NOMO-1 treated with dmso at 0.1 percent for 144 hours (cell line): ENCODE results near the gene CDH4.

Experiments
- DNase-seq: peaks from one replicate; lab custom pipeline; 2025; ENCODE audit not compliant: unreplicated experiment; lab: John Stamatoyannopoulos, UW

The CDH4 gene

DNA sequence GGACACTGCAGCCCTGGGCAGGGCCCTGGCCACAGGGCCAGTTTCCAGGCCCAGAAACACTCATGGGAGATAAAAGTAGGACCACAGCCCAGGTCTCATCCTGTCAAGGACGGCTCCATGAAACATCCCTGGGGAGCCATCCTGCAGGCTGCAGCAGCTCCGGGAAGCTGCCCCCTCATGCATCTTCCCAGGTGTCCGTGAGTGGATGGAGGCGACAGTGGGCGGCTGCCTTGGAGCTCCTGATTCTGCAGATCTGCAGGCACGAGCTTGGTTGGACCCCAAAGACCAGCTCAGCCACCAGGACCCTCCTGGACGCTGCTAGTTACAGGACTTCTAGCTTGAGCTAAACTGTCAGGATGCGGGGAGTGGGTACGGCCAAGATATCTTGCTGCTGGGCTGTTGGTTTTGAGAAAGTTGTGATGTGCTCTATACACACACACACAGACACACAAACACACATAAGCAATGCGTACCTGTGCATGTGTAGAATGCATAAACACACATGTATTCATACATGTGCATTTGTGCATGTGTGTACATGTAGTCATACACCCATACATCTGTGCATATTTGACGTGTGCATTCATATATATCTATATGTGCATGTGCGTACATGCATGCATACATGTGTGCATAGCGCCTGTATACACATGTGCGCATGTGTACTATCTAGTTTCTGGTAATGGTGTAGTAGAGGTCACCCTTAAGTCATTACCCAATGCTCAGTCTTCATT, 515.9 kb downstream of the CDH4 start:
- DNase-seq = no peak

GRCh38 chr20:61768571-61769285, 516.7 kb downstream of the CDH4 start:
- DNase-seq = no peak

DNA sequence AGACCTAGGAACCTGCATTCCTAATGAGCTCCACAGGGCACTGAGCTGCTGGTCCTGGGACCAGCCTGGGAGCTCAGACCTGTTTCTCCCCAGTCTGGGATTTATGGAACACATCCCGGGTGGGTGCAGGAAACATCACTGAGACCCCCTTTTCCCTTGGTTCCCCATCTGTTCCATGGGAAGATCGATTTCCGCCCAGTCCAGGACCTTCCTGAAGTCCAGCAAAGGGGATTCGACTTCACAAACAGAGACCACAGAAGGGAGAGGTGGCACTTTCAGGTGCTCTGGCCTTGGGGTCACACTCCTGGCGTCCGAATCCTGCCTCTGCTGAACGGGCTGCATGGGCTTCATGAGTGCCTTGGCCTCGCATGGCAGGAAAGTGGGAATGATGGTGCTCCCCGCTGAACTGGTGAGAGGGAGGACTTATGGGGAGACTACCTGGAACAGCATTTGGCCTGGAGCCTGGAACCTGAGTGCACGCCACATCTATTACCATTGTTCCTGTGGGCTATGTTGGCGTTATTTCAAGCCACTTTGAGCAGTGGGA, 517.3 kb downstream of the CDH4 start:
- no peak for DNase-seq

DNA sequence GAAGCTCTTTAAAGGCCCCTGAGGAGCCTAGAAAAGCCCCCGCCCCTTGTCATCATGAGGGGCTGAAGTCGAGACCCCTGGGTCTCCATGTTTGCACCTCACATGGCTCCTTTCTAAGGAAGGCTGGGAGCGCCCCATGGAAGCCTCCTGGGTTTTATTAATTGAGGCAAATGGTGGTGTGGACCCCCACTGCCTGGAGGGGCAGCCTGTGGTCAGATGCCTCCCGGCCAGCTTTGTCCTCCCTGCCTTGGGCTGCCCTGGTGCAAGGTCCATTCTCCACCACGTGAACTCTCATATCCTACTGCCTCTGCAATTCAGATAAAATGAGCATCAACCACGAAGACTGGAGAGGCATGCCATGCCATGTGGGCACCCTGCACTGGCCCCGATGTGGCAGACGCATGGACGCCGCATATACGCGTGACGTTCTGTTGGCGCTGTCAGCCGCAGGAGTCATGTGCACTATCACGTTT, 518.1 kb downstream of the CDH4 start:
- DNase-seq = no peak

DNA sequence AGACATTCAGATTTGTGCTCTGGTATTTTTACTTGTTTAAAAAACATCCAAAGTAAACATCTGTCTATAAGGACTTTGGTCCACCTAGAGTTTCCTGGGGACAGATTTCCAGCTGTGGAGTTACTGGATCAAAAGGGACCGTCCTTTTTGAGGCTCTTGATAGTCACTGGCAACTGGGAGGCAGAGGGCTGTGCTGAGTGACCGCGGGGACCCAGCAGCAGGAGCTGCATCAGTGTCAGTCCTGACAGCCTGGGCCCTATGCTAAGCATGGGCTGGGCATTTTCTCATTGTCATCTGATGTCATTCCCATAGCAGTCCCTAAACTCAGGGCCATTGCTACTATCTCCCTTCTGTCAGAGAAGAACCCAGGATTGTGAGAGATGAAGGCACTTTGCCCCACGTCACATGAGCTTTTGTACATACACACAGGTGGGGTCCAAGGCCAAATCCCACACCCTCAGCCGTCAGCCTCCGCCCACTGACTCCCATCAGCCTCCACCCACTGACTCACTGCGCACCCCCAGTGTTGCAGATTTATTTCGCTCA, 519.8 kb downstream of the CDH4 start:
- DNase-seq = no peak

- DNase-seq = no peak
Observed at GRCh38 chr20:61772828-61773631, 521.0 kb downstream of the CDH4 start.

DNA sequence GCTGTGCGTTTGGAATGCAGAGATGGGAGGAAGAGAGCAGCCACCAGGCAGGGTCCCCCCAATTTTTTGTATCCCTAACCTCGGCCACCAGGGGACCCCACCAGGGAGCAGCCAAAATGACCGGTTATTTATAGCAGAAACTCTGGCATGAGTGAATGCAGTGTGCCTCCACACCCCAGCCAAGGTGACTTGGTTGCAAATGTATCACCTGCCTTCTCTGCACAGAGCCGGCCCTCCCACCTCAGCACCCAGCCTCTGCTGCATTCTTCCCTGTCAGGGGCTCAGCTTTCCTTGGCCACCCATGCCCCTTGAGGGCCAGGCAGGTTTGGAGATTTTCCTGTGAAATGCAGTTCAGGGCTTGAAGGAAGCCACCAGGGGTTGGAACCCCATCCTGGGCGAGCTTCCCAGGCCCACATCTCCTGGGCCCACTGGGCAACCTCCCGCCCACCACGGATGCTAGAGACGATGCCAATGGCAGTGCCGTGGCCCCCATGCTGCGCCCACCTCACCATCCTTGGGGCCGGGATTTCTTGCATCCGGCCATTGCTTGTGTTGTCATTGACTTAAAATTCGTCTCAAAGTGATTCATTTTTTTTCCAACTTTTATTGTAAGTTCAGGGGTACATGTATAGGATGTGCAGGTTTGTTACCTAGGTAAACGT, 522.0 kb downstream of the CDH4 start:
- DNase-seq = no peak

DNA sequence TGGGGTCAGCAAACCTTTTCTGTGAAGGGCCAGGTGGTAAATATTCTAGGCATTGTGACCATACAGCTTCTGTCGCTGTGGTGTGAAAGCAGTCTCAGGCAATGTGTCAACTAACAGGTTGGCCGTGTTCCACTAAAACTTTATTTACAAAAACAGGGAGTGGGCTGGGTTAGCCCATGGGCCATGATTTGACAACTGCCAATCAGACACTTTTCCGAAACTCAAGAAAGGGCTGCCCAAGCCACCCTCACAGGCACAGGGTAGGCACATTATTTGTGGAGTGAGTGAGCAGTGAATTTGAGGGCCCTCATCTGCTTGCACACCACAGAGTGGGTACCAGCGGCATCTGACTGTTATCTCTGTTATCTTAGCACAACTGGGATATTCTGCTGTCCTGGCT, 523.4 kb downstream of the CDH4 start:
- DNase-seq = no peak

DNA sequence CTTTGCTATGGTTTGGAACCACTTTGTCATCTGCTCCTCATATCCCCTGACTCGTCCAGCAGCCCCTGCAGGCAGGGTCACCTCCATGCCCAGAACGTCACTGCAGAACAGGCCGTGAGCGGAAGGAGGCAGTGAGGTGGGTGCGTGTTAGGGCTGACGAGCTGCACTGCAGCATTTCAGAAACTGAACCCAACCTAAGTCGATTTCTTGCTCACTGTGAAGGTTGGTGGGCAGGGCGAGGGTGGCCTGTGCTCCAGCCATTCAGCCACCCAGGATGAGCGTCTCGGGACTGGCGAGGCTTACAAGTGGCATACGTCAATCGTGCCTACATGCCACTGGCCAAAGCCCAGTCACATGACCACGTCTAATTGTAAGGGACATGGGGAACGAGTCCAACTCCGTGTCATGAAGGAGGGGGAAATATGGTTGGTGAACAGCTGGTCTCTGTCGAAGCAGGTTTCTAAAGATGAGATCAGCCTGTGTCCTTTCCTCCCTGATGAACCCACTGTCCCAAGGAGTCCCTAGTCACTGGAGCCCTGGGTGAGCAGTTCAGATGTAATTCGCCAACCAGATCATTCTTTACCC, 524.5 kb downstream of the CDH4 start:
- DNase-seq = no peak

- DNase-seq = no peak
Observed at GRCh38 chr20:61777773-61778494, 525.9 kb downstream of the CDH4 start.

DNA sequence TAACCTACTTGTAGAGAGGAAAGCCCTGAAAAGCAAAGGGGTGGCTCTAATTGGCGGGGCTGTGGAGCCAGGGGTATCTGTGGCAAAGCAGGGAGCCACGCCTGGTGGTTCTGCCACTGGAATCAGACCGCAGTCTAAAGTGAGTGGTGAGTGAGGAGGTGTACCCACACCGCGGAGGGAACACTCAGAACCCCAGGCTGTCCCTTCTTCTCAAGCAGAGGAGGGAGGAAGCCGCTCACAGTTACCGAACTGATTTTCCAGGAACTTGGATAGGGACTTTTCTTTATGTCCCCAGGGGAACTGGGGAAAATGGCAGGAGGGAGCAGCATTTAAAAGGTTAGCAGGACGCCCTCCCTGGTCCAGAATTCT, 526.4 kb downstream of the CDH4 start:
- DNase-seq = no peak

DNA sequence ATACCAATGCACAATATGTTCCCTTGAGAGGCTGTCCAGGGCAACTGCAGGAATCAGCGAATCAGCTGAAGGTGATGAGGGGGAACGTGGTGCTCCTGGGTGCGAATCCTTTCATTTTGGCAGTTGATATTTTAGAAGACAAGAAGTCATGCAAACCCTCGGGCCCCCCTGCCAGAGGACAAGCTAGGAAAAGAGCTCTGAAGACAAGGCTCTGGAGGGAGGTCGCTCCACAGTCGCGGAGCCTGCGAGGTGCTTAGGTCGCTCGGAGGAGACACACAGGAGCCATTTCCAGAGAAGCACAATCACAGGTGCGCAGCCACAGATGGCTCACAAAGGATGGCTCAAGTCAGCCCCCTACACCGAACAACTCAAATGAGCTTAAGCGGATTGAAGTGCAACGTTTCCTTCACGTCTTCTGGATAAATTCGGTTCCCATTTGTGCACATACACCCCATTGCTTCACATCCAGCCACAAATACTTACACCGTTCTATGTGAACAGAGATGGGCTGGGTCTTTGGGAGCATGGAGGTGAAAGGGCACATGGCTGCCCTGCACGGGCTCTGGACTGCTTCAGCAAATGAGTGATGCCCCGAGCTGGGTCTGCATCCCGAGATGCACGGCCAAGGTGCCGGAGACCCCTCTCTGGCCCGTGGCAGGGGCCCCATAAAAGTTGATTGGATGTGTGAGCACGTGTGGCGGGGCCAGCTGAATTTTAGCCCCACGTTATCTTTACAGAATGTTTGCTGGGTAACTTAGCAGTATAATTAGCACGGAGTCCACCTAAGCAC, 527.3 kb downstream of the CDH4 start:
- no peak for DNase-seq

DNA sequence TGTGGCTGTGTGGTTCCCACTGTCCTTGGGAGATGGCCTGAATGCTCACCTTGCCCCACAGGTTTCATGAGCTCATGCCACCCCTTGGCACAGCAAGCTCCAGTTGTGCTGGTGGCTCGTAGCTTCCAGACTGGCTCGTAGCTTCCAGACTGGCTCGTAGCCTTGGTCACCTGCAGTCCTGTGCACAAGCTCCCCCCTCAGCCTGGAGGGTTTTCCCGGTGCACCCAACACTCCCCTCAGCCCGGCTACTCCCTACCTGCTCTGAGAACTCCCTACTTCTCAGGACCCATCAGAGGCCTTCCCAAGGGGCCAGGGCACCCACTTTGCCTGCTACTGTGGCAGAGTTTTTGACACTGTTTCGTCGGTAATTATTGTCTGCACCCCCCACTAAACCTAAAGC, 528.0 kb downstream of the CDH4 start:
- DNase-seq = no peak

DNA sequence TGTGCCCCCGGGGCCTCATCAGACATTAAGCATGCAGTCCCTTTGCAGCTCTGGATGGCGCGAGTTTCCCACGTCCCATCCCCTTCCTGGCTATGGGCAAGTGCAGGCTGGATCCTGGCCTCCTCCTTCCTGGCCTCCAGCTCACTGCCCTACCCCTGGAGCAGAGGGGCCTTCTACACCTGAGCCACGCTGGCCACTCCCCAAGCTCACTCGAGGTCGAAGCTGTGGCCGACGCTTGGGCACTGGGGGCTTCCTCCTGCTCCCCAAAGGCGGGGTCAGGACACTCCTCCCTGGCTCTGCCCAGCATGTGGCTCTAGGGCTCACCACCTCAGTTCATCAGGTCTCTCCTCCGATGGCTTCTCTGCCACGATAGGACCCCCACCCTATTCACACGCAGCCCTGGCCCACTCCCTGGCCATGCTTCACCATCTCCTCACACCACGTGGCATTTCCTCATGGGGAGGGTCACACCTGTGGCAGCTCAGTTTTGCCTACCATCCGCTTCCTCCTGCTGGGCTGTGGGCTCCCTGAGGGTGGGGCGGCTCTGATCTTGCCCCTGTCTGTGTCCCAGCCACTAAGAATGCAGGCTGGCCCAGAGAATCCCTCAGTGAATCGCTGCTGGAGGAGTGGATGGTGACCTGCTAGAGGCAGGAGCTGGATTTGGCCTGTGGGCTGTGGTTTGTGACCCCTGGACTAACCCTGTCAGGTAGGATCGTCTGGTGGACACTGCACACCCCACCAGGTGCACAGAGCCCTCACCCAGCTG, 532.9 kb downstream of the CDH4 start:
- DNase-seq = no peak

DNA sequence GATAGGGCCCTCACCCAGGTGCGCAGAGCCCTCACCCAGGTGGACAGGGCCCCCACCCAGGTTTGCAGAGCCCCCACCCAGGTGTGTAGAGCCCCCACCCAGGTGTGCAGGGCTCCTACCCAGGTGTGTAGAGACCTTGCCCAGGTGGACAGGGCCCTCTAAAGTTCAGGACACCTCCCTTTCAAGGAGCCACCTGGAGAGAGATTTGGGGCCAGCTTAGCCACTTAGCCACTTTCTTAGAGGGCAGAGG, 533.4 kb downstream of the CDH4 start:
- no peak for DNase-seq

- DNase-seq = no peak
Observed at GRCh38 chr20:61786230-61786629, 534.2 kb downstream of the CDH4 start.

DNA sequence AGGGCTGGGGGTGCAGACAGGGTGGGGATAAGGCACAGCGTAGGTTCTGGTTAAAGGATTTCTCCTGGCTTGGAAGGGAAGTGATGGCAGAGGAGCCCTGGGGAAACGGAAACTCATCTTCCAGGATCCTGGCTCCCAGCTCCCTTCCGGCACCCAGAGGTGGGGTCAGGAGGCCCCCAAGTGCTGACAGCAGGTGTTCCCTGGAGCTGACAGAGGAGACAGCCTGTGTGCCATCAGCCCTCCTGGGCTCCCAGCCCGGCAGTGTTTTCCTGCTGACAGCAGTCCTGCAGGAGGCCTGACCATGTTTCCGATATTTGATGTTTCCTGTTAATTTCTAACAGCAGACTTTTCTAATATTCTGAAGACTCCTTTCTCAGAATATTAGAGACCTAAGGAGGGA, 536.3 kb downstream of the CDH4 start:
- no peak for DNase-seq

DNA sequence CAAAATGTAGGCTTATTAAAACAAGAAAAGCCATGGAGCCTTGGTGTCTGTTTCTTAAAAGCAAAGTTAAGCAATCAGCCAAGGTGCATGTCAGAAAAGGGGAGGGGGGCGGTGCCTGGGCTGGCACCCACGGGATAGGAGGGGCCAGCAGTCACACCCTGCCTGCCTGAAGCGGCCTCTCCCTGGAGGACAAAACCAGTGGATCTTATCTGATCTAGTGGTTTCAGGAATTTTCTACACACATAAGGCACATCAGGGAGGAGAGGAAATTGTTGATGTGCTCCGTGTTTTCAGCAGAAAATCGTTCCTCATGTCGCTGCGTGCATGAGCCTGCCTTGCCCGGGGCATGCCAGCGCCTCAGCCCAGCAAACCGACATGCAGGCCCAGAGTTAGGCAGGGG, 537.3 kb downstream of the CDH4 start:
- DNase-seq = no peak
